IPS-20b (cell line): ENCODE data around the gene DESI1.
"Not testable (repeated sequence)": the region's sequence is repeated elsewhere in the genome, so short reads cannot be mapped to it uniquely, and the experiment has no call there.

Source experiments
- H3K27ac ChIP-seq: one replicate; pipeline ENCODE4 v1.5.1; 2013; ENCODE audit warnings: low read length
- H3K27me3 ChIP-seq: 2 replicates; pipeline ENCODE4 v1.6.1; 2013; ENCODE audit warnings: mild to moderate bottlenecking, low read length, inconsistent platforms; ENCODE audit not compliant: insufficient read depth
- H3K36me3 ChIP-seq: 2 replicates; pipeline ENCODE4 v1.6.1; 2013; ENCODE audit warnings: low read depth, mild to moderate bottlenecking, inconsistent platforms, low read length, moderate library complexity; ENCODE audit not compliant: insufficient read depth
- H3K4me1 ChIP-seq: 2 replicates; pipeline ENCODE4 v1.6.1; 2013; ENCODE audit warnings: mild to moderate bottlenecking, control low read depth, inconsistent platforms, low read length, moderate library complexity; ENCODE audit not compliant: insufficient read depth
- H3K4me3 ChIP-seq: 2 replicates; pipeline ENCODE4 v1.5.1; 2013; ENCODE audit warnings: mild to moderate bottlenecking, low read length, inconsistent platforms
- H3K9ac ChIP-seq: 2 replicates; pipeline ENCODE4 v1.6.1; 2013; ENCODE audit warnings: low read depth, mild to moderate bottlenecking, inconsistent platforms, low read length, moderate library complexity
- H3K9me3 ChIP-seq: 2 replicates; pipeline ENCODE4 v1.6.1; 2013; ENCODE audit warnings: mild to moderate bottlenecking, low read depth, low read length, inconsistent platforms; ENCODE audit not compliant: insufficient read depth

Gene DESI1

DNA sequence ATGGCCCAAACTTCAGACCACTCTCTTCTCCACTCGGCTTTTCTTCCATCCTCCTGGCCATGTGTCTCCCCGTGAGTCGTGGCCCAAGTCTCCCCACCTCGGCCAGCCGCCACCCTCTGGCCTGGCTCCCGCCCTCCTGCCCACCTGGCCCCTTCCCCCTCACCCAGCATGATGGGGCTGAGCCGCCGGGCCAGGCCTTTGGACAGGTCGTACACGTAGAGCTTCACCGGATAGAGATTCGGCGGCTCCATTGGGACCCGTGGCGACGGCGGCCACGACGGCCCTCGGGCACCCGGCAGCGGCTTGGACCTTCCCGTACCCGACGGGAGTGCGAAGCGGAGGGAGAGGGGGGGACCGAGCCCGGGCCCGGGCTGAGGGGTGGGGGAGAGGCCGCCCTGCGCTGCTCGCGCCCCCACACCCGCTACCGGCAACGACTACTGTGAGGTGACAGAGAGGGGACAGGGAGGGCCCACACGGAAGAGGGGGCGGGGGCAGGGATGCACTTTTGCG, at the start of gene DESI1:
DESI1 (minus strand) TSS at position 455 of the 510 bp plus-strand sequence; CDS start at position 251, 204 bp downstream.
- Histone ChIP-seq H3K9me3 (no peaks in the 10 kb centered on the region), H3K36me3 (peaks cover 28% of the 10 kb centered on the region), H3K4me1 (peaks cover 12% of the 10 kb centered on the region; the same call in 1 of the 2 replicates)

GRCh38 chr22:41668971-41669911, 48.4 kb upstream of the DESI1 start:
- no peak overlapping the region for H3K27ac ChIP-seq
- H3K4me1 ChIP-seq = no peaks in the 10 kb centered on the region; the same call in 1 of the 2 replicates
- no peaks in the 10 kb centered on the region for H3K9me3 ChIP-seq
- no peak overlapping the region for H3K9ac ChIP-seq
- H3K36me3 ChIP-seq = peaks cover 29% of the 10 kb centered on the region
- no peak overlapping the region for H3K4me3 ChIP-seq
- no peaks in the 10 kb centered on the region for H3K27me3 ChIP-seq

More for the DNA sequence above, at the start of gene DESI1:
- Histone ChIP-seq H3K4me3 (peak within 1 kb of the TSS; percentile 79), H3K27me3 (no peaks in the 10 kb centered on the region), H3K27ac (peak within 1 kb of the TSS; percentile 95), H3K9ac (peak within 1 kb of the TSS; percentile 96)

GRCh38 chr22:41664951-41665350, 44.1 kb upstream of the DESI1 start:
- H3K36me3 ChIP-seq = peaks cover 56% of the 10 kb centered on the region

GRCh38 chr22:41664490-41664889, 43.6 kb upstream of the DESI1 start:
- Histone ChIP-seq H3K4me3 (no peak overlapping the region), H3K4me1 (no peaks in the 10 kb centered on the region; the same call in 1 of the 2 replicates), H3K9me3 (no peaks in the 10 kb centered on the region), H3K27ac (no peak overlapping the region), H3K36me3 (peaks cover 60% of the 10 kb centered on the region), H3K27me3 (no peaks in the 10 kb centered on the region), H3K9ac (no peak overlapping the region)

More at GRCh38 chr22:41664951-41665350, 44.1 kb upstream of the DESI1 start:
- Histone ChIP-seq H3K4me1 (no peaks in the 10 kb centered on the region; the same call in 1 of the 2 replicates), H3K9me3 (no peaks in the 10 kb centered on the region), H3K27me3 (no peaks in the 10 kb centered on the region), H3K27ac (no peak overlapping the region), H3K9ac (no peak overlapping the region), H3K4me3 (no peak overlapping the region)

- not testable (repeated sequence) for H3K4me1 ChIP-seq, H3K27me3 ChIP-seq, H3K9ac ChIP-seq, H3K9me3 ChIP-seq, H3K27ac ChIP-seq, H3K4me3 ChIP-seq
- H3K36me3 ChIP-seq = peaks cover 69% of the 10 kb centered on the region
Measured at GRCh38 chr22:41663594-41663993, 42.8 kb upstream of the DESI1 start.

DNA sequence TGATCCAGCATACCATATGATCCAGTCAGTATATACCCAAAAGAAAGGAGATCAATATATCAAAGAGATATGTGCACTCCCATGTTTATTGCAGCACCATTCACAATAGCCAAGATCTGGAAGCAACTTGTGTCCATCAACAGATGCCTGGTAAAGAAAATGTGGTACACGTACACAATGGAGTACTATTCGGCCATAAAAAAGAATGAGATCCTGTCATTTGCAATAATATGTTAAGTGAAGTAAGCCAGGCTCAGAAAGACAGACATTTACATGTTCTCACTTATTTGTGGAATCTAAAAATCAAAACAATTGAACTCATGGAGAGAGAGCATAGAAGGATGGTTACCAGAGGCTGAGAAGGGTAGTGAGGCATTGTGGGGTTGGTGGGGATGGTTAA, 40.9 kb upstream of the DESI1 start:
- H3K9me3 ChIP-seq = no peaks in the 10 kb centered on the region
- no peak overlapping the region for H3K4me3 ChIP-seq
- H3K4me1 ChIP-seq = no peaks in the 10 kb centered on the region
- H3K9ac ChIP-seq = no peak overlapping the region
- H3K36me3 ChIP-seq = peaks cover 88% of the 10 kb centered on the region
- no peaks in the 10 kb centered on the region for H3K27me3 ChIP-seq
- H3K27ac ChIP-seq = no peak overlapping the region

- H3K9ac ChIP-seq = no peak overlapping the region
- H3K4me1 ChIP-seq = no peaks in the 10 kb centered on the region
- H3K4me3 ChIP-seq = no peak overlapping the region
- peaks cover 94% of the 10 kb centered on the region for H3K36me3 ChIP-seq
- no peak overlapping the region for H3K27ac ChIP-seq
- no peaks in the 10 kb centered on the region for H3K27me3 ChIP-seq
- no peaks in the 10 kb centered on the region for H3K9me3 ChIP-seq
Measured at GRCh38 chr22:41661088-41661487, 40.2 kb upstream of the DESI1 start.

- H3K27ac ChIP-seq = no peak overlapping the region
- H3K4me1 ChIP-seq = no peaks in the 10 kb centered on the region
- no peak overlapping the region for H3K9ac ChIP-seq
- H3K4me3 ChIP-seq = no peak overlapping the region
- no peaks in the 10 kb centered on the region for H3K27me3 ChIP-seq
- H3K36me3 ChIP-seq = peaks cover 100% of the 10 kb centered on the region
- H3K9me3 ChIP-seq = no peaks in the 10 kb centered on the region
Measured at GRCh38 chr22:41660416-41660815, 39.6 kb upstream of the DESI1 start.

GRCh38 chr22:41659941-41660340, 39.1 kb upstream of the DESI1 start:
- Histone ChIP-seq H3K9me3 (no peaks in the 10 kb centered on the region), H3K27me3 (no peaks in the 10 kb centered on the region), H3K4me1 (no peaks in the 10 kb centered on the region), H3K4me3 (no peak overlapping the region), H3K27ac (no peak overlapping the region), H3K36me3 (peaks cover 100% of the 10 kb centered on the region), H3K9ac (no peak overlapping the region)

DNA sequence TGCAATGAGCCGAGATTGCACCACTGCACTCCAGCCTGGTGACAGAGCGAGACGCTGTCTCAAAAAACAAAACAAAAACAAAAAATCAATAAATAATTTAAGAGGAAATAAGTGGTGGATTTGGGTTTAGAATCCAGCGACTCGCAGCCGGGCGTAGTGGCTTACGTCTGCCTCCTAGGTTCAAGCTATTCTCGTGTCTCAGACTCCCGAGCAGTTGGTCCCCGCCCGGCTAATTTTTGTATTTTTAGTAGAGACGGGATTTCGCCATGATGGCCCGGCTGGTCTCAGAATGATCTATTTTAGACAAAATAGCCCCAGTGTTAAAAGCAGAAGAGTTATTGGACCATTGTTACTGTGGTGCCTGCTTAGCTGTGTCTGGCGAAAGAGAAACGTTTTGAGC, 38.0 kb upstream of the DESI1 start:
- Histone ChIP-seq H3K9ac (no peak overlapping the region), H3K4me1 (no peaks in the 10 kb centered on the region), H3K9me3 (no peaks in the 10 kb centered on the region), H3K4me3 (no peak overlapping the region), H3K36me3 (peaks cover 100% of the 10 kb centered on the region), H3K27me3 (no peaks in the 10 kb centered on the region), H3K27ac (no peak overlapping the region)

DNA sequence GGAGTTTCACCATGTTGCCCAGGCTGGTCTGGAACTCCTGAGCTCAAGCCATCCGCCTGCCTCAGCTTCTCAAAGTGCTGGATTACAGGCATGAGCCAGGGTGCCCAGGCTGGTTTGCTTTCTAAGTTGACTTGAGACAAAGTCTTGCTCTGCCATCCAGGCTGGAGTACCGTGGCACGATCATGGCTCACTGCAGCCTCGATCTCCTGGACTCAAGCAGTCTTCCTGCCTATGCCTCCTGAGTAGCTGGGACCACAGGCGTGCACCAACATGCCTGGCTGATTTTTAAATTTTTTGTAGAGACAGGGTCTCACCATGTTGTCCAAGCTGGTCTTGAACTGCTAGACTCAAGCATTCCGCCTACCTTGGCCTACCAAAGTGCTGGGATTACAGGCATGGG, 36.9 kb upstream of the DESI1 start:
- no peak overlapping the region for H3K9ac ChIP-seq
- peaks cover 100% of the 10 kb centered on the region for H3K36me3 ChIP-seq
- no peak overlapping the region for H3K27ac ChIP-seq
- no peaks in the 10 kb centered on the region for H3K9me3 ChIP-seq
- H3K27me3 ChIP-seq = no peaks in the 10 kb centered on the region
- H3K4me3 ChIP-seq = no peak overlapping the region
- H3K4me1 ChIP-seq = no peaks in the 10 kb centered on the region

DNA sequence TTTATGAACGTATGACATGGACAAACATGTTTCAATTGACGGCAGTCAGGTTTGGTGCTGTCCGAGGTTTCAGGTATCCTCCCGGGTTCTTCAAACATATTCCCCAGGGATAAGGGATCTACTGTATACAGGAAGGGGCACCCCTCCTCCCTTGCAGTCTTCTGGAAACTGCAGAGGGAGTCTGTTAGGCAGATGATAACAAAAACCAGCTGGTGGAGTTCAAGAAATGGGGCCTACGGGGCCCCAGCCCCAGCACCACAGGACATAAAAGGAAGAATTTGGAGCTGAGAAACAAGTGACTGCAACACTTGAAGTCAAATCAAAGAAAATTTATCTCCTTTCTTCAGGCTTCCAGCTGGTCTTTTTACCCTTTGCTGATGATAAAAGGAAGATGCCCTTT, 35.7 kb upstream of the DESI1 start:
- no peak overlapping the region for H3K27ac ChIP-seq
- H3K4me1 ChIP-seq = no peaks in the 10 kb centered on the region
- H3K4me3 ChIP-seq = no peak overlapping the region
- H3K9ac ChIP-seq = no peak overlapping the region
- no peaks in the 10 kb centered on the region for H3K27me3 ChIP-seq
- H3K36me3 ChIP-seq = peaks cover 100% of the 10 kb centered on the region
- H3K9me3 ChIP-seq = no peaks in the 10 kb centered on the region
